Measurements from ENCODE around the gene FRMD3. TPM values are rescaled to one million over a fixed set of nuclear protein-coding genes. Genes with fewer than 3 reads are reported as not detected.

Gene FRMD3
- total RNA-seq, 1 donor from 2014 or later, result 0.40 TPM

DNA sequence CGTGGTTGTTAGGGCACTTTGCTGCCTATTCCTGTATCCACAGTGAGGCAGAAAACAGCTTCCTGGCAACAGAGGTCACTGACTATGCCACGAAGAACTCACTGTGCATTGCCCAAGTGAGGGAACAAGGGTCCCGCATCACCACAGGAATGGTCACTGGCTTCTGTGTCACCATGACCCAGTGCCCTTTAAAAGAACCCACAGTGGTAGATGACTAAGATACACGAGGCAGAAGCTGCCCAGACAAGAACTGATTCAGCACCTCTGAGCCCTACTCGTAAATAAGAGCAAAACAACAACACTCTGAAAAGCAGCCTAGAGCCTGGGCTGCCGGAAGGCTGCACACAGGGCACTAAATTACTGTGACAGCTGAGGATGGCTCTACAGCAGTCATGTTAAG, 238.6 kb downstream of the FRMD3 start:
- no peak overlapping the region for H3K27ac Mint-ChIP-seq
- H3K4me3 Mint-ChIP-seq, result no peak overlapping the region
- H3K4me1 Mint-ChIP-seq, result no peaks in the 10 kb centered on the region
- peaks cover 3% of the 10 kb centered on the region for H3K9me3 Mint-ChIP-seq
- TF ChIP-seq CTCF (IDR thresholded peaks at IDR 0.05; ENCODE audit: unreplicated experiment), result no peak
- H3K27me3 Mint-ChIP-seq (ENCODE audit: low read depth), result peaks cover 56% of the 10 kb centered on the region
- DNase-seq (ENCODE audit: low spot score in 2 of 2, unreplicated experiment in 2 of 2), result no peak
- no peaks in the 10 kb centered on the region for H3K36me3 Mint-ChIP-seq

- no peak for DNase-seq (ENCODE audit: low spot score in 2 of 2, unreplicated experiment in 2 of 2)
- peaks cover 52% of the 10 kb centered on the region for H3K27me3 Mint-ChIP-seq (ENCODE audit: low read depth)
- peaks cover 3% of the 10 kb centered on the region for H3K9me3 Mint-ChIP-seq
- H3K36me3 Mint-ChIP-seq, result no peaks in the 10 kb centered on the region
- H3K27ac Mint-ChIP-seq, result no peak overlapping the region
- no peaks in the 10 kb centered on the region for H3K4me1 Mint-ChIP-seq
- H3K4me3 Mint-ChIP-seq, result no peak overlapping the region
- no peak for TF ChIP-seq CTCF (IDR thresholded peaks at IDR 0.05; ENCODE audit: unreplicated experiment)
Measured at GRCh38 chr9:83299094-83299493, 239.1 kb downstream of the FRMD3 start.

- H3K27me3 Mint-ChIP-seq (ENCODE audit: low read depth), result peaks cover 40% of the 10 kb centered on the region
- no peak for DNase-seq (ENCODE audit: low spot score in 2 of 2, unreplicated experiment in 2 of 2)
- H3K9me3 Mint-ChIP-seq, result no peaks in the 10 kb centered on the region
- no peak overlapping the region for H3K4me3 Mint-ChIP-seq
- no peak overlapping the region for H3K27ac Mint-ChIP-seq
- no peaks in the 10 kb centered on the region for H3K36me3 Mint-ChIP-seq
- no peaks in the 10 kb centered on the region for H3K4me1 Mint-ChIP-seq
- no peak for TF ChIP-seq CTCF (IDR thresholded peaks at IDR 0.05; ENCODE audit: unreplicated experiment)
Measured at GRCh38 chr9:83296123-83296522, 242.1 kb downstream of the FRMD3 start.

DNA sequence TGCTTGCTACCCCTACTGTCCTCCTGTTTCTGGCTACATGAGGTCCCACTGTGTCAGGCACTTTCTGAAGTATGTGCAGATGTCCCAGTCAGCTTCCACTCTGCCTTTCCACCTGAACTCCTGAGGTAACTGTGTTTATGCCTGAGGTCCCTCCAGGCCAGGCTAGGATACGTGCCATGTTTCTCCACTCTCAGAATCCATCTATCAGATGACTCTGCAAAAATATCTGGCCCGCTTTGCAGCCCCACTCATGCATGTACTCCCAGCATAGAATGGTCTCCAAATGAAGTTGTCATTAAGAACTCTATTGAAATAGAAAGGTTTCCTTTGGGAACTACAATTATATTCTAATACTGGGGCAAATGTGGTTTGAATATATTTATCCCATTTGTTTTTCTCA, 243.4 kb downstream of the FRMD3 start:
- H3K4me3 Mint-ChIP-seq, result no peak overlapping the region
- no peaks in the 10 kb centered on the region for H3K4me1 Mint-ChIP-seq
- H3K27me3 Mint-ChIP-seq (ENCODE audit: low read depth), result peaks cover 31% of the 10 kb centered on the region
- no peak for DNase-seq (ENCODE audit: low spot score in 2 of 2, unreplicated experiment in 2 of 2)
- no peaks in the 10 kb centered on the region for H3K9me3 Mint-ChIP-seq
- no peak for TF ChIP-seq CTCF (IDR thresholded peaks at IDR 0.05; ENCODE audit: unreplicated experiment)
- H3K27ac Mint-ChIP-seq, result no peak overlapping the region
- H3K36me3 Mint-ChIP-seq, result no peaks in the 10 kb centered on the region

- Mint-ChIP-seq H3K27ac (no peak overlapping the region), H3K4me3 (no peak overlapping the region), H3K9me3 (no peaks in the 10 kb centered on the region), H3K27me3 (ENCODE audit: low read depth) (peaks cover 28% of the 10 kb centered on the region), H3K36me3 (no peaks in the 10 kb centered on the region), H3K4me1 (no peaks in the 10 kb centered on the region)
- no peak for DNase-seq (ENCODE audit: low spot score in 2 of 2, unreplicated experiment in 2 of 2)
- TF ChIP-seq CTCF (IDR thresholded peaks at IDR 0.05; ENCODE audit: unreplicated experiment), result no peak
Measured at GRCh38 chr9:83291196-83291595, 247.0 kb downstream of the FRMD3 start.

GRCh38 chr9:83290692-83291091, 247.5 kb downstream of the FRMD3 start:
- no peak for TF ChIP-seq CTCF (IDR thresholded peaks at IDR 0.05; ENCODE audit: unreplicated experiment)
- Mint-ChIP-seq H3K36me3 (no peaks in the 10 kb centered on the region), H3K27me3 (ENCODE audit: low read depth) (peaks cover 24% of the 10 kb centered on the region), H3K9me3 (no peaks in the 10 kb centered on the region), H3K4me3 (no peak overlapping the region), H3K27ac (no peak overlapping the region), H3K4me1 (no peaks in the 10 kb centered on the region)
- DNase-seq (ENCODE audit: low spot score in 2 of 2, unreplicated experiment in 2 of 2), result no peak
